ENCODE measurements around the gene TIAM2.

Gene TIAM2

DNA sequence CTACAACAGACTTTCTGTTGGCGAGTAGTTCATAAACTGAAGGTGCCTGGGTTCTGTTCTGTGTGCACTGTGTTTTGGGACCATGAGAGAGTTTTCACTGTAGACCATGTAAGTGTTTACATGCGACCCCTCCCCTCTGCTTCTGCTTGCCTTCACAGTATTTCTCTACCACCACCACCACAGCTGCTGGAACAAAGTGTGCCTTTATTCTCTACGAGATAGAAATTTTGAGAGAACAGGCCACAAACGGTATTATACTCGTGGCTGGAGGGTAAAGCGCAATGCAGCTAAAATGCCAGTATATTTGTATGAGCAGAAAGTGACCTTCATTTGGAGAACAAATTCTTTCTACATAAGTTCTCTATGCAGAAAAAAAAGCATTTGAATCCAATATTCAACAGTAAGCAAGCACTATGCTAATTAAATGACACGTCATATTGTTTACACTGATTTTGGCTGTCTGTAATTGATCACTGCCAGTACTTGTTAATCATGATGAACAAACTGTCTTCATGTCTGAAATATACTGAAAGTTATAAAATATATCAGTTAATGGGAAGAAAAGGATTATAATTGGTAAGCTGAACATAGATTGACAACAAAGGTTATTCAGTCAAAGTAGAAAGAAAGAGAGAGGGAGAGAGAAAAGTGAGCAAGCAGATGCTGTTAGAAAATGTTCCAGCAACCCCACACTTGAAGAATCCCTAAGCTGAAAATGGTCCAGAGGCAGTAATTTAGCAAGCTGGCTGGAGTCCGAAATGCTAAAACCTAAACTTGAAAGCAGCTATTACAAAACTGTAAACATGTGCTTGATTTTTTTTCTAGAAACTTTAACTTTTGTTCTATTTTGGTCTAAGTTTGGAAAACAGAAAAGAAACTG is 277.5 kb downstream of the TIAM2 start:
- no peaks in the 10 kb centered on the region for H4K20me1 ChIP-seq (ENCODE audit: insufficient read depth)
- no peak overlapping the region for H3K27ac ChIP-seq
- no peaks in the 10 kb centered on the region for H3K27me3 ChIP-seq (ENCODE audit: insufficient read depth, low read depth)
- H2AFZ ChIP-seq (ENCODE audit: low read depth) = no peak overlapping the region
- H3K4me2 ChIP-seq = no peak overlapping the region
- no peak overlapping the region for H3K9ac ChIP-seq
- no peaks in the 10 kb centered on the region for H3K79me2 ChIP-seq (ENCODE audit: insufficient read depth, low read depth)
- H3K4me3 ChIP-seq (IDR thresholded peaks at IDR 0.05; ENCODE audit: insufficient read depth, low read depth, low read length) = no peak overlapping the region
- H3K4me1 ChIP-seq (ENCODE audit: low read depth, poor library complexity, severe bottlenecking) = peaks cover 17% of the 10 kb centered on the region
- no peaks in the 10 kb centered on the region for H3K36me3 ChIP-seq (ENCODE audit: insufficient read depth)
- TF ChIP-seq, protein P1, sequence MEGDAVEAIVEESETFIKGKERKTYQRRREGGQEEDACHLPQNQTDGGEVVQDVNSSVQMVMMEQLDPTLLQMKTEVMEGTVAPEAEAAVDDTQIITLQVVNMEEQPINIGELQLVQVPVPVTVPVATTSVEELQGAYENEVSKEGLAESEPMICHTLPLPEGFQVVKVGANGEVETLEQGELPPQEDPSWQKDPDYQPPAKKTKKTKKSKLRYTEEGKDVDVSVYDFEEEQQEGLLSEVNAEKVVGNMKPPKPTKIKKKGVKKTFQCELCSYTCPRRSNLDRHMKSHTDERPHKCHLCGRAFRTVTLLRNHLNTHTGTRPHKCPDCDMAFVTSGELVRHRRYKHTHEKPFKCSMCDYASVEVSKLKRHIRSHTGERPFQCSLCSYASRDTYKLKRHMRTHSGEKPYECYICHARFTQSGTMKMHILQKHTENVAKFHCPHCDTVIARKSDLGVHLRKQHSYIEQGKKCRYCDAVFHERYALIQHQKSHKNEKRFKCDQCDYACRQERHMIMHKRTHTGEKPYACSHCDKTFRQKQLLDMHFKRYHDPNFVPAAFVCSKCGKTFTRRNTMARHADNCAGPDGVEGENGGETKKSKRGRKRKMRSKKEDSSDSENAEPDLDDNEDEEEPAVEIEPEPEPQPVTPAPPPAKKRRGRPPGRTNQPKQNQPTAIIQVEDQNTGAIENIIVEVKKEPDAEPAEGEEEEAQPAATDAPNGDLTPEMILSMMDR (conservative IDR thresholded peaks at IDR 0.05; ENCODE audit: low read depth, low read length) = no peak

DNA sequence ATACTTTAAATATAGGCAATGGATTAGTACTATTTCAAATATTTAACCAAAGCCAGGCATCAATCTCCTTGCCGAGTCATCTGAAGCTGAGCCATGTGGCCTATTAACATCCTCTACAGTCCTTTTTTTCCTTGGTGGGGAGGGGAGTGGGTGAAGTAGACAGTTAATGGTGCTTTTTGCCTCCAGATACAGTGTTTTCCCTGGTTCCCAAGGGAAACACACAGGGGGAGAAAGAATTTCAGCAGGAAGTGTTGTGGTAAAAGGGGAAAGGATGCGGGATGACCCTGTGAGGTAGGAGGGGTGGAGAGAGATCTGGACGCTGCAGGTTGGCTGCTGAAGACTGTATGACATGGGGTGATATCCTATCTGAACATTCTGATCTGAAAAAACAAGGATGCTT is 278.3 kb downstream of the TIAM2 start:
- peaks cover 9% of the 10 kb centered on the region for H3K4me1 ChIP-seq (ENCODE audit: low read depth, poor library complexity, severe bottlenecking)
- H2AFZ ChIP-seq (ENCODE audit: low read depth) = no peak overlapping the region
- TF ChIP-seq, protein P1 (conservative IDR thresholded peaks at IDR 0.05; ENCODE audit: low read depth, low read length) = no peak
- no peaks in the 10 kb centered on the region for H3K27me3 ChIP-seq (ENCODE audit: insufficient read depth, low read depth)
- no peaks in the 10 kb centered on the region for H4K20me1 ChIP-seq (ENCODE audit: insufficient read depth)
- H3K9ac ChIP-seq = no peak overlapping the region
- no peak overlapping the region for H3K4me2 ChIP-seq
- no peaks in the 10 kb centered on the region for H3K79me2 ChIP-seq (ENCODE audit: insufficient read depth, low read depth)
- no peak overlapping the region for H3K27ac ChIP-seq
- H3K4me3 ChIP-seq (IDR thresholded peaks at IDR 0.05; ENCODE audit: insufficient read depth, low read depth, low read length) = no peak overlapping the region
- no peaks in the 10 kb centered on the region for H3K36me3 ChIP-seq (ENCODE audit: insufficient read depth)

DNA sequence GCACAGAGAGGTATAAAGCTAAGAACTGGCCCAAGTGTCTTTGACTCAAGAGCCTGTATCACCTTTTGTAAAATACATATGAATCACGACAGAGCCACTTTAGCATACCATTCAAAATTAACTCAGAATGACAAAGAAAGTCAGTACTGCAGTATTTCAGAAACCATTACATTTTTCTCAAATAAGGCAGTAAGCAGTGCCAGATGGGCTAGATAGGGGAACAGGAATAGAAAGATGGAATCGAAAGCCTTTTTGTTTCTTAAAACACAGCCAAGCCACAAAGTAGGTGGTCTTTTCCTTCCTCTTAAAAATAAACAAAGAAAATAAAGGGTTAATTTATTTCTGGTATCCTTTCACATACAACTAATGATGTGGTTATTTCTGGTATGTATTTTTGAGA is 279.0 kb downstream of the TIAM2 start:
- Histone ChIP-seq H3K9ac (no peak overlapping the region), H3K4me3 (IDR thresholded peaks at IDR 0.05; ENCODE audit: insufficient read depth, low read depth, low read length) (no peak overlapping the region), H3K4me2 (no peak overlapping the region), H3K27ac (no peak overlapping the region), H3K27me3 (ENCODE audit: insufficient read depth, low read depth) (no peaks in the 10 kb centered on the region), H4K20me1 (ENCODE audit: insufficient read depth) (no peaks in the 10 kb centered on the region), H3K79me2 (ENCODE audit: insufficient read depth, low read depth) (no peaks in the 10 kb centered on the region), H3K4me1 (ENCODE audit: low read depth, poor library complexity, severe bottlenecking) (peaks cover 9% of the 10 kb centered on the region), H3K36me3 (ENCODE audit: insufficient read depth) (no peaks in the 10 kb centered on the region), H2AFZ (ENCODE audit: low read depth) (no peak overlapping the region)
- TF ChIP-seq, protein P1 (conservative IDR thresholded peaks at IDR 0.05; ENCODE audit: low read depth, low read length) = no peak

DNA sequence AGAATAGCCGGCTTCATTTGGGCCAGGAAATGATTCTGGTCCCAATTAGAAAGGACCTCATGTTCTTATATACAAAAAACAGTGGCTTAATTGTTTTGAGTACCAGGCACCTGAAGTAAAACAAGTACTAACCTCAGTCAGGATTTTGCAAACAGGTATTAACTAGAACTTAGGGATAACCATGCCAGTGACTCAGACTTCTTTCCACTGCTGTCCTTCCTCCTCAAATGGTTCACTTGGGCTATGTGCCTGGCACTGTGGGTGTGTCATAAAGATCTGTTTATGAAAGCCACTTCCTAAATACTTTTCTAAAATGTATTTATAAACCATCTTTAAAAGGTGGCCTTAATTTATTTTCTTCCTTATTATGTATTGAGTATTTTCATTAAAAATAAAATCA is 279.4 kb downstream of the TIAM2 start:
- Histone ChIP-seq H3K4me2 (no peak overlapping the region), H3K27ac (no peak overlapping the region), H3K36me3 (ENCODE audit: insufficient read depth) (no peaks in the 10 kb centered on the region), H4K20me1 (ENCODE audit: insufficient read depth) (no peaks in the 10 kb centered on the region), H3K9ac (no peak overlapping the region), H2AFZ (ENCODE audit: low read depth) (no peak overlapping the region), H3K27me3 (ENCODE audit: insufficient read depth, low read depth) (no peaks in the 10 kb centered on the region), H3K79me2 (ENCODE audit: insufficient read depth, low read depth) (no peaks in the 10 kb centered on the region), H3K4me1 (ENCODE audit: low read depth, poor library complexity, severe bottlenecking) (peaks cover 9% of the 10 kb centered on the region), H3K4me3 (IDR thresholded peaks at IDR 0.05; ENCODE audit: insufficient read depth, low read depth, low read length) (no peak overlapping the region)
- TF ChIP-seq, protein P1 (conservative IDR thresholded peaks at IDR 0.05; ENCODE audit: low read depth, low read length) = no peak
